ENCODE data around the gene ACADL.

Gene ACADL

GRCh38 chr2:210169516-210170195 lies 55.6 kb downstream of the ACADL start:
- no peak for DNase-seq

- DNase-seq, result no peak
Measured at GRCh38 chr2:210167227-210167626, 58.0 kb downstream of the ACADL start.

- no peak for DNase-seq
Measured at GRCh38 chr2:210162466-210163124, 62.7 kb downstream of the ACADL start.

GRCh38 chr2:210159059-210159458 lies 66.2 kb downstream of the ACADL start:
- no peak for DNase-seq

GRCh38 chr2:210158236-210158635 lies 67.0 kb downstream of the ACADL start:
- no peak for DNase-seq

- no peak for DNase-seq
Measured at GRCh38 chr2:210157526-210157925, 67.7 kb downstream of the ACADL start.

GRCh38 chr2:210147614-210148013 lies 77.6 kb downstream of the ACADL start:
- DNase-seq, result no peak
